GM13977 (cell line): ENCODE data around the gene SWI5.

Experiments used
- DNase-seq: peaks from one replicate; pipeline ENCODE4 v3.0.0; 2012; ENCODE audit warnings: low spot score
- in situ Hi-C: fragments of 300-500 bp; cut with MboI; formaldehyde crosslinking; loops from one replicate; pipeline ENCODE4 v1.12.0; 2022; ENCODE audit warnings: low sequenced_read_pairs, low pct_unique_long_range_greater_than_20kb, mixed read lengths, inconsistent platforms; ENCODE audit not compliant: unreplicated experiment
- TF ChIP-seq, protein P1 (sequence below): IDR thresholded peaks from 2 replicates; pipeline ENCODE4 v1.5.1; 2012; ENCODE audit warnings: mild to moderate bottlenecking, control low read depth; ENCODE audit not compliant: insufficient read depth; ENCODE audit errors: extremely low read depth, missing control alignments

SWI5 gene

GRCh38 chr9:128242124-128242523, 34.0 kb upstream of the SWI5 start:
- no peak for DNase-seq
- TF ChIP-seq, protein P1, sequence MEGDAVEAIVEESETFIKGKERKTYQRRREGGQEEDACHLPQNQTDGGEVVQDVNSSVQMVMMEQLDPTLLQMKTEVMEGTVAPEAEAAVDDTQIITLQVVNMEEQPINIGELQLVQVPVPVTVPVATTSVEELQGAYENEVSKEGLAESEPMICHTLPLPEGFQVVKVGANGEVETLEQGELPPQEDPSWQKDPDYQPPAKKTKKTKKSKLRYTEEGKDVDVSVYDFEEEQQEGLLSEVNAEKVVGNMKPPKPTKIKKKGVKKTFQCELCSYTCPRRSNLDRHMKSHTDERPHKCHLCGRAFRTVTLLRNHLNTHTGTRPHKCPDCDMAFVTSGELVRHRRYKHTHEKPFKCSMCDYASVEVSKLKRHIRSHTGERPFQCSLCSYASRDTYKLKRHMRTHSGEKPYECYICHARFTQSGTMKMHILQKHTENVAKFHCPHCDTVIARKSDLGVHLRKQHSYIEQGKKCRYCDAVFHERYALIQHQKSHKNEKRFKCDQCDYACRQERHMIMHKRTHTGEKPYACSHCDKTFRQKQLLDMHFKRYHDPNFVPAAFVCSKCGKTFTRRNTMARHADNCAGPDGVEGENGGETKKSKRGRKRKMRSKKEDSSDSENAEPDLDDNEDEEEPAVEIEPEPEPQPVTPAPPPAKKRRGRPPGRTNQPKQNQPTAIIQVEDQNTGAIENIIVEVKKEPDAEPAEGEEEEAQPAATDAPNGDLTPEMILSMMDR, result no peak
- in situ Hi-C loops, result no loop called here

DNA sequence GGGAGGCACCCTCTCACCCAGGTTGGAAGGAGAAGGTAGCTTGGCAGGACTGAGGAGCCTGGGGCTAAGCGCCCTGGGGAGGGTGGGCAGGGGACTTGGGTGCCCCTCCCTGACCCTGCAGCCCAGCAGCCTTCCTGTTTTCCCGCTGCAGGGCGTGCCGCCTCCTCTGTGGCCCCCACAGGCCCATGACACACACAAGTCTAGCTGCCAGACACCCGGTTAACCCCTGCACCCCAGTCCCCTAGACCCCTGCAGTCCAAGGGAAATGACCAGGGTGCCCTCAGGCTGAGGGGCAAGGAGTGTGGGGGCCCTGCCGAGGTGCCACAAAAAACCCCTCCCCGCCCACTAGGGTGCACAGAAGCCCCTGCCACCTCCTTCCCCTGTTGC, 33.3 kb upstream of the SWI5 start:
- in situ Hi-C loops, result no loop called here
- DNase-seq, result no peak
- TF ChIP-seq, protein P1, result no peak

GRCh38 chr9:128243215-128244018, 32.7 kb upstream of the SWI5 start:
- DNase-seq, result no peak
- in situ Hi-C loops, result no loop called here
- TF ChIP-seq, protein P1, result no peak

- in situ Hi-C loops, result no loop called here
- TF ChIP-seq, protein P1, result no peak
Observed at GRCh38 chr9:128244091-128244836, 31.8 kb upstream of the SWI5 start.

DNA sequence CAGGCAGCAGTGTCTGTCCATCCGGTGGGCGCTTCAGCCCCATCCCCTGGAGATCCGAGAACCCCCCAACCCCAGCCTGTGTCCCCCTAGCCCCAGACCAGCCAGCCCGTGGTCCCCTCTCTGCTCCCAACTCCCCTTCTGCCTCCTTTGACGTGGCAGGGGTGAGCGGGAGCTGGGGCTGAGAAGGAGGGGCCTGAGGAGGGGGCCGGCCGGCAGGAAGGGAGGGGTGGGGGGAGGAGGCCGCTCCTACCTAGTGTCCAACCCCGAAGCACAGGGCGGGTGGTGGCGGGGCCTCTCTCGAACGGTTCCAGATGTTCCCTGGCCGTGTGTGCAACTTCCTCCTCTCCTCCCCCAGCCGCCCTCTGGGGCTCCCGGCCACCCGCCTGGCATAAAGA, 31.2 kb upstream of the SWI5 start:
- in situ Hi-C loops, result no loop called here

More at GRCh38 chr9:128244091-128244836, 31.8 kb upstream of the SWI5 start:
- no peak for DNase-seq

DNA sequence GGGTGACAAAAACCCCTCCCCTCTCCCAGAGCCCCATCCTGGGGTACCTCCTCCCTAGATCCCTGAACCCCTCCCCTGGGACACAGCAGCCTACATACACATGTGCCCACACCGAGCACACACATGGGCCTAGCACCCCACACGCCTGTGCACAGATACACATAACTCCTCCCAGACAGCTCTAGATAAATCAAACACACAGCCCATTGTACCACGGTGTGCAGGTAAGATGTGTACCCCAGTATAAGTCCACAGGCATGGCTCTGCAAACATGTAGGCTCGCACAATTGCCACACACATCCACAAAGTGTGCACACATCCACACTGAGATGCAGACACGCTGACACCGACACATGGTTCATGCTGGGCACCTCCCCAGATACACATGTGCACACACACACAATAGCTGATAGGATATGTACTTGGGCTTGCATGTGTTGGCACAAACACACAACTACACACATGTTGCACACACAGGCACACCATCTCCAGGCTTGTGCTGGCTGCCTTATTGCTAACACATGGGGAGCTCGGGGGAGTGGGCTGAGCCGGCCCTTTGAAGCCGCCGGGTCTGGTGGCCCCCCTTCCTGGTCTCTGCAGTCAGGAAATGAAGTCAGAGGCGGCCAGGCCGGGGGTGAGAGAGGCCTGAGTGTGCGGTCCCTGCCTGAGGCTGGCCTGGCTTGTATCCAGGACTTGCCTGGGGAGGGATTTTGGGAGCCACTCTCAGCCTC, 30.5 kb upstream of the SWI5 start:
- TF ChIP-seq, protein P1, result no peak
- no peak for DNase-seq
- in situ Hi-C loops, result no loop called here

More for the DNA sequence above, 31.2 kb upstream of the SWI5 start:
- no peak for DNase-seq
- TF ChIP-seq, protein P1, result no peak
